GM12801 (cell line): Measurements from ENCODE around the gene GRIN2A.

Experiments
- CTCF ChIP-seq: IDR thresholded peaks from one replicate; pipeline ENCODE4 v1.5.1; 2011; ENCODE audit warnings: control low read depth; ENCODE audit not compliant: insufficient read length; ENCODE audit errors: extremely low read depth

The GRIN2A gene

DNA sequence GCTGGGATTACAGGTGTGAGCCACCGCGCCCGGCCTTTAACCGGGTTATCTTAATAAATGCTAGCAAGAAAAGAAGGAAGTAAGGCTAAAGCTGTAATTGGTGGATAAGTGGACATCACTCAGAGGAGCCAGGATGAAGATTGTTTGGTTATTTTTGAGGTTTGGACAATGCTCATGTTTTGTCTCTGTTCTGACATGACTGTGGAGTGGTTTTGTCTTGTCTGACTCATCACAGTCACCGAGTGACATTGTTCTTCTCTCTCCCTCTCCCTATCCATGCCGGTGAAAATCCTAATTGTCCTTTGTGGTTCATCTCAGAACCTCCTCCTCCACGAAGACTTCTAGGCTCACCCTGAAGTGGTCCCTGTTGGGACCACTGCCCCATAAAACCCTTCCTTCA lies 23.5 kb upstream of the GRIN2A start:
- TF ChIP-seq CTCF, result no peak

GRCh38 chr16:10202649-10203048 lies 20.4 kb upstream of the GRIN2A start:
- TF ChIP-seq CTCF, result no peak

- no peak for TF ChIP-seq CTCF
Measured at GRCh38 chr16:10200637-10201586, 18.7 kb upstream of the GRIN2A start.

DNA sequence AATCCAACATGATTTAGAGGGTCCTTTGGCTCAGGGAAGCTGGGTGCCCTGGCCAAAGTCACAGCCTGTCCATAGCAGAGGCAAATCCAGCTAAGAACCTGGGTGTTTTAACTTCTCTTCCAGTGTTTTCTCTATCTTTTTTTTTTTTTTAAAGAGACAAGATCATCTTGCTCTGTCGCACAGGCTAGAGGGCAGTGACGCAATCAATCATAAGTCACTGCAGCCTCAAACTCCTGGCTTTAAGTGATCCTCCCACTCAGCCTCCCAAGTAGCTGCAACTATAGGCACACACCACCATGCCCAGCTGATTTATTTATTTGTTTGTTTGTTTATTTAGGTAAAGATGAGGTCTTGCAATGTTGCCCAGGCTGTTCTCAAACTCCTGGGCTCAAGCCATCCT lies 14.8 kb upstream of the GRIN2A start:
- no peak for TF ChIP-seq CTCF

- TF ChIP-seq CTCF, result no peak
Measured at GRCh38 chr16:10191096-10191495, 8.9 kb upstream of the GRIN2A start.

- no peak for TF ChIP-seq CTCF
Measured at GRCh38 chr16:10189861-10190390, 7.7 kb upstream of the GRIN2A start.

- no peak for TF ChIP-seq CTCF
Measured at GRCh38 chr16:10188236-10188635, 6.0 kb upstream of the GRIN2A start.
